Neural progenitor cell (in vitro differentiated cells): Measurements from ENCODE around the gene JADE2. TPM values are rescaled to one million over a fixed set of nuclear protein-coding genes. Genes with fewer than 3 reads are reported as not detected.
"Not testable (repeated sequence)": the region's sequence is repeated elsewhere in the genome, so short reads cannot be mapped to it uniquely, and the experiment has no call there.

ENCODE experiments used
- DNase-seq: peaks from one replicate; pipeline ENCODE4 v3.0.0-alpha.2; 2016; ENCODE audit warnings: low spot score
- H2AFZ ChIP-seq: fragments of 200-600 bp; sonication (generic); replicated peaks from 2 replicates; pipeline ENCODE4 v1.6.1; 2016; ENCODE audit warnings: antibody characterized with exemption
- H3F3A ChIP-seq: fragments of 200-600 bp; sonication (generic); 2 replicates; pipeline ENCODE4 v1.6.1; 2016; ENCODE audit warnings: antibody characterized with exemption, low read depth
- H3K27ac ChIP-seq: fragments of 200-600 bp; sonication (generic); 2 replicates; pipeline ENCODE4 v1.5.1; 2016; ENCODE audit warnings: mild to moderate bottlenecking
- H3K27me3 ChIP-seq: fragments of 200-600 bp; sonication (generic); 2 replicates; pipeline ENCODE4 v1.6.1; 2016; ENCODE audit warnings: mild to moderate bottlenecking, moderate library complexity
- H3K36me3 ChIP-seq: fragments of 200-600 bp; sonication (generic); 2 replicates; pipeline ENCODE4 v1.5.1; 2016
- H3K4me1 ChIP-seq: fragments of 200-600 bp; sonication (generic); 2 replicates; pipeline ENCODE4 v1.6.1; 2016; ENCODE audit warnings: mixed run types
- H3K4me2 ChIP-seq: fragments of 200-600 bp; sonication (generic); 2 replicates; pipeline ENCODE4 v1.6.1; 2016
- H3K4me3 ChIP-seq: fragments of 200-600 bp; sonication (generic); 2 replicates; pipeline ENCODE4 v1.5.1; 2016
- H3K79me2 ChIP-seq: fragments of 200-600 bp; sonication (generic); 2 replicates; pipeline ENCODE4 v1.6.1; 2016; ENCODE audit warnings: low read depth
- H3K9ac ChIP-seq: fragments of 200-600 bp; sonication (generic); 2 replicates; pipeline ENCODE4 v1.6.1; 2016
- H3K9me3 ChIP-seq: fragments of 200-600 bp; sonication (generic); 2 replicates; pipeline ENCODE4 v1.5.1; 2016; ENCODE audit warnings: low read depth
- H4K20me1 ChIP-seq: fragments of 200-600 bp; sonication (generic); 2 replicates; pipeline ENCODE4 v1.6.1; 2016; ENCODE audit warnings: low read depth
- H3K27ac Mint-ChIP-seq: 3 replicates; pipeline ENCODE4 v1.8.0; 2021; ENCODE audit warnings: mixed read lengths
- H3K27me3 Mint-ChIP-seq: 2 replicates; pipeline ENCODE4 v1.8.0; 2022; ENCODE audit warnings: low read depth, mild to moderate bottlenecking, inconsistent platforms, moderate library complexity, mixed read lengths; ENCODE audit not compliant: insufficient read depth
- H3K36me3 Mint-ChIP-seq: 3 replicates; pipeline ENCODE4 v1.8.0; 2021; ENCODE audit warnings: mixed read lengths
- H3K4me1 Mint-ChIP-seq: 3 replicates; pipeline ENCODE4 v1.8.0; 2021; ENCODE audit warnings: mixed read lengths
- H3K4me3 Mint-ChIP-seq: 3 replicates; pipeline ENCODE4 v1.8.0; 2021; ENCODE audit warnings: mild to moderate bottlenecking, moderate library complexity, mixed read lengths
- H3K9me3 Mint-ChIP-seq: 3 replicates; pipeline ENCODE4 v1.8.0; 2020; ENCODE audit warnings: mixed read lengths
- EZH2 ChIP-seq: fragments of 200-600 bp; sonication (generic); IDR thresholded peaks from 2 replicates; pipeline ENCODE4 v1.6.1; 2017; ENCODE audit warnings: antibody characterized with exemption, mild to moderate bottlenecking, moderate library complexity
- EZH2phosphoT487 ChIP-seq: fragments of 200-600 bp; sonication (generic); IDR thresholded peaks from 2 replicates; pipeline ENCODE4 v1.6.1; 2017; ENCODE audit warnings: antibody characterized with exemption
- total RNA-seq: library from RNA; depleted of rRNA; stranded (reverse); fragments of >200 nt; gene quantifications from 2 replicates; pipeline ENCODE4 v1.2.3, GENCODE V29; 2015; ENCODE audit warnings: low replicate concordance
- TF ChIP-seq, protein P1 (sequence below): fragments of 200-600 bp; sonication (generic); IDR thresholded peaks from 2 replicates; pipeline ENCODE4 v1.5.1; 2017; ENCODE audit warnings: antibody characterized with exemption, mild to moderate bottlenecking

The JADE2 gene
- total RNA-seq, 1 donor from 2014 or later, result 1.7 TPM

DNA sequence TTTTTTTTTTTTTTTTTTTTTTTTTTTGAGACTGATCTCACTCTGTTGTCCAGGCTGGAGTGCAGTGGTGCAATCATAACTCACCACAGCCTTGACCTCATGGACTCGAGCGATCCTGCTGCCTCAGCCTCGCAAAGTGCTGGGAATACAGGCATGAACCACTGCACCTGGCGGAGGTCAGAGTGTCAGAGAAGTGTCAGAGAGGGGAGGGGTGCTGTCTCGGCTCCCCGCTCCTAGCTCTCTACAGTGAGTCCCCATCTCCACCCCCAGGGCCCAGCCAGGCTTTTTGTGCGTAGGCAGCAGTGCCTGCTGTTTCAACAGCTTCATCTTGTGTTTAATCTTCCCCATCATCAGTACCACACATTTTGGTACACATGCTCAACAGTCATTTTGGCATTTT lies 68.9 kb downstream of the JADE2 start:
- Histone ChIP-seq H2AFZ (no peak overlapping the region), H3K27ac (no peak overlapping the region), H3K79me2 (no peaks in the 10 kb centered on the region), H3K9ac (no peak overlapping the region), H3K4me2 (no peak overlapping the region), H3K4me3 (no peak overlapping the region), H4K20me1 (no peaks in the 10 kb centered on the region), H3K36me3 (no peaks in the 10 kb centered on the region), H3K4me1 (peaks cover 15% of the 10 kb centered on the region), H3K9me3 (no peaks in the 10 kb centered on the region), H3F3A (peaks cover 4% of the 10 kb centered on the region), H3K27me3 (no peaks in the 10 kb centered on the region)
- H3K27ac Mint-ChIP-seq, result no peak overlapping the region
- no peaks in the 10 kb centered on the region for H3K36me3 Mint-ChIP-seq
- H3K9me3 Mint-ChIP-seq, result no peaks in the 10 kb centered on the region
- H3K27me3 Mint-ChIP-seq, result peaks cover 4% of the 10 kb centered on the region
- H3K4me3 Mint-ChIP-seq, result no peak overlapping the region
- TF ChIP-seq EZH2 (no peak), EZH2phosphoT487 (no peak)
- TF ChIP-seq, protein P1, sequence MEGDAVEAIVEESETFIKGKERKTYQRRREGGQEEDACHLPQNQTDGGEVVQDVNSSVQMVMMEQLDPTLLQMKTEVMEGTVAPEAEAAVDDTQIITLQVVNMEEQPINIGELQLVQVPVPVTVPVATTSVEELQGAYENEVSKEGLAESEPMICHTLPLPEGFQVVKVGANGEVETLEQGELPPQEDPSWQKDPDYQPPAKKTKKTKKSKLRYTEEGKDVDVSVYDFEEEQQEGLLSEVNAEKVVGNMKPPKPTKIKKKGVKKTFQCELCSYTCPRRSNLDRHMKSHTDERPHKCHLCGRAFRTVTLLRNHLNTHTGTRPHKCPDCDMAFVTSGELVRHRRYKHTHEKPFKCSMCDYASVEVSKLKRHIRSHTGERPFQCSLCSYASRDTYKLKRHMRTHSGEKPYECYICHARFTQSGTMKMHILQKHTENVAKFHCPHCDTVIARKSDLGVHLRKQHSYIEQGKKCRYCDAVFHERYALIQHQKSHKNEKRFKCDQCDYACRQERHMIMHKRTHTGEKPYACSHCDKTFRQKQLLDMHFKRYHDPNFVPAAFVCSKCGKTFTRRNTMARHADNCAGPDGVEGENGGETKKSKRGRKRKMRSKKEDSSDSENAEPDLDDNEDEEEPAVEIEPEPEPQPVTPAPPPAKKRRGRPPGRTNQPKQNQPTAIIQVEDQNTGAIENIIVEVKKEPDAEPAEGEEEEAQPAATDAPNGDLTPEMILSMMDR, result no peak
- peaks cover 3% of the 10 kb centered on the region for H3K4me1 Mint-ChIP-seq
- no peak for DNase-seq

DNA sequence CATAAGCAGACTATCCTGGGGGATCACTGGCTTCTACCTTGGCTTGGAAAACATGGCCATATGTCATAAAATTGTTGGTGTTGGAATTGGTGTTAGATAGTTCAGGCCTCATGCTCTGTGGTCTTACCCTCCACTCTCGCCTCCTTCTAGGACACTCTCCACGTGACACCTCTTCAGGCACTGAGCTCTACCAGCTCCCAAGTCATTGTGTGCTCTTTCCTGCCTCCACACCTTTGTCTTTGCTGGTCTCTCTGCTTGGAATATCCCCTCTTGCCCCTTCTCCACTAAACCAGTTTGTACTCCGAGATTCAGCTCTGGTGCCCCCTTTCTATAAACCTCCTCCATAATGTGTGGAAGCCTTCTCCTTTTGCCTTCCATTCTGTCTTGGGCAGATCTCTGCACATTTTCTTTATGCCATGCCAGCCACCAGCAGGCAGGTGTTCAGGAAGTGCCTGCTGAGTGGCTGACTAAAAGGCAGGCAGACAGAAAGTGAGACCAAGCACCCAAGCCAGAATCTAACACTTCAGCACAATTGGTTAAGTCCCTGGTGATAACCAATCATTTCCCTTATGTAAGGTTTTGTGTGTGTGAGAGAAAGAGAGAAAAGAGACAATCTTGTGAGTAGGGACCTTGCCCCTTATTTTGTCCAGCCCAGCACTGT lies 69.5 kb downstream of the JADE2 start:
- no peak overlapping the region for H3K4me2 ChIP-seq
- no peak for TF ChIP-seq EZH2phosphoT487
- TF ChIP-seq, protein P1, result no peak
- no peak for TF ChIP-seq EZH2
- H3F3A ChIP-seq, result peaks cover 4% of the 10 kb centered on the region
- Mint-ChIP-seq H3K36me3 (no peaks in the 10 kb centered on the region), H3K27ac (no peak overlapping the region), H3K9me3 (no peaks in the 10 kb centered on the region), H3K4me3 (no peak overlapping the region), H3K4me1 (peaks cover 3% of the 10 kb centered on the region), H3K27me3 (peaks cover 4% of the 10 kb centered on the region)
- no peaks in the 10 kb centered on the region for H3K79me2 ChIP-seq
- no peaks in the 10 kb centered on the region for H3K36me3 ChIP-seq
- no peaks in the 10 kb centered on the region for H3K9me3 ChIP-seq
- DNase-seq, result no peak
- no peak overlapping the region for H3K4me3 ChIP-seq
- H3K9ac ChIP-seq, result no peak overlapping the region
- H3K27me3 ChIP-seq, result no peaks in the 10 kb centered on the region
- H4K20me1 ChIP-seq, result no peaks in the 10 kb centered on the region
- no peak overlapping the region for H3K27ac ChIP-seq
- H3K4me1 ChIP-seq, result peaks cover 15% of the 10 kb centered on the region
- H2AFZ ChIP-seq, result peak overlapping the region; percentile 26

DNA sequence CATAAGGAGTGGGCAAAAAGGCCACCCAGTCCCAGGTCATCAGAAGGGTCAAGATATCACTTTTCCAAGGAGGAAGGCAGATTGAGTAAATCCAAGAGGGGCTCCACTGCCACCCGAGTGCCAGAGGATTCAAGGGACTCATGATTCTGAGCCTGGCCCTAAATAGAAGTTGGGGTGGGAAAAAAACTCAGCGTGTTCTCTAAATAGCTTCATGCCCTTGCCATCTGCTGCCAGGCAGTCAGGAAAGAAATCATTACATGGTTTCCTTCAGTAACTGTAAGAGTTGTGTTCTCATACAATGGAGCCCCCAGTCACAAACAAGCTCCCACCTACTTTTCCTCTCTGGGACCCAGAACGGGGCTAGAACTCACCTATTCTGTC lies 70.0 kb downstream of the JADE2 start:
- Mint-ChIP-seq H3K36me3 (no peaks in the 10 kb centered on the region), H3K4me3 (no peak overlapping the region), H3K4me1 (peaks cover 3% of the 10 kb centered on the region), H3K27me3 (peaks cover 2% of the 10 kb centered on the region), H3K27ac (no peak overlapping the region), H3K9me3 (no peaks in the 10 kb centered on the region)
- H3K4me1 ChIP-seq, result peaks cover 15% of the 10 kb centered on the region
- no peaks in the 10 kb centered on the region for H3K9me3 ChIP-seq
- no peak overlapping the region for H3K4me2 ChIP-seq
- no peaks in the 10 kb centered on the region for H3K27me3 ChIP-seq
- no peak for DNase-seq
- H2AFZ ChIP-seq, result no peak overlapping the region
- no peaks in the 10 kb centered on the region for H3K79me2 ChIP-seq
- no peak for TF ChIP-seq EZH2
- no peak for TF ChIP-seq EZH2phosphoT487
- TF ChIP-seq, protein P1, result no peak
- peaks cover 4% of the 10 kb centered on the region for H3F3A ChIP-seq
- no peaks in the 10 kb centered on the region for H3K36me3 ChIP-seq
- H3K9ac ChIP-seq, result no peak overlapping the region
- no peaks in the 10 kb centered on the region for H4K20me1 ChIP-seq
- no peak overlapping the region for H3K27ac ChIP-seq
- H3K4me3 ChIP-seq, result no peak overlapping the region

DNA sequence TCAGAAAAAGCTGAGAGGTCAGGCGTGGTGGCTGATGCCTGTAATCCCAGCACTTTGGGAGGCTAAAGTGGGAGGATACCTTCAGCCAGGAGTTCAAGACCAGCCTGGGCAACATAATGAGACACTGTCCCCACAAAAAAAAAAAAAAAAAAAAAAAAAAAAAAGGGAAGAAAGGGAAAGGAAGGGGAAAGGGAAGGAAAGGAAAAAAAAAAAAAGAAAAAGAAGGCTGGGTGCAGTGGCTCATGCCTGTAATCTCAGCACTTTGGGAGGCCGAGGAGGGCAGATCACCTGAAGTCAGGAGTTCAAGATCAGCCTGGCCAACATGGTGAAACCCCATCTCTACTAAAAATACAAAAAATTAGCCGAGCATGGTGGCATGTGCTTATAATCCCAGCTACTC lies 74.3 kb downstream of the JADE2 start:
- H3K27me3 ChIP-seq, H3K27me3 Mint-ChIP-seq, H2AFZ ChIP-seq, H3F3A ChIP-seq, H3K4me2 ChIP-seq, H3K9ac ChIP-seq, H3K27ac ChIP-seq, H3K4me1 Mint-ChIP-seq, H3K9me3 Mint-ChIP-seq, H3K4me1 ChIP-seq, H3K79me2 ChIP-seq, H3K4me3 Mint-ChIP-seq, H3K36me3 Mint-ChIP-seq, H4K20me1 ChIP-seq, H3K36me3 ChIP-seq, H3K9me3 ChIP-seq, H3K4me3 ChIP-seq, DNase-seq, H3K27ac Mint-ChIP-seq: not testable (repeated sequence)
